ENCODE results near the gene TIMMDC1. TPM values are rescaled to one million over a fixed set of nuclear protein-coding genes. Genes with fewer than 3 reads are reported as not detected.
A peak's percentile ranks its signal among the peaks of the same experiment; 100 is the strongest.

Gene TIMMDC1
- total RNA-seq, 1 donor from 2014 or later, result 98.8 TPM

DNA sequence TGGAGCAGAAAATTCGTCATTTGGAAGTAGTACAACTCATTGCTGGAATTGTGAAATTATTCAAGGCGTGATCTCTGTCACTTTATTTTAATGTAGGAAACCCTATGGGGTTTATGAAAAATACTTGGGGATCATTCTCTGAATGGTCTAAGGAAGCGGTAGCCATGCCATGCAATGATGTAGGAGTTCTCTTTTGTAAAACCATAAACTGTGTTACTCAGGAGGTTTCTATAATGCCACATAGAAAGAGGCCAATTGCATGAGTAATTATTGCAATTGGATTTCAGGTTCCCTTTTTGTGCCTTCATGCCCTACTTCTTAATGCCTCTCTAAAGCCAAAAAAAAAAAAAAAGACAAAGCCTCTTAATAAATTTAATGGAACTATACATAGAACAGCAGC lies 5.5 kb upstream of the TIMMDC1 start:
- TF ChIP-seq CTCF (IDR thresholded peaks at IDR 0.05), result no peak
- no peak for DNase-seq (ENCODE audit: extremely low spot score, unreplicated experiment)
- no peak overlapping the region for H3K27ac Mint-ChIP-seq (ENCODE audit: unreplicated experiment)
- H3K4me3 Mint-ChIP-seq (ENCODE audit: unreplicated experiment), result no peak overlapping the region
- peaks cover 18% of the 10 kb centered on the region for H3K36me3 Mint-ChIP-seq (ENCODE audit: unreplicated experiment)
- peaks cover 11% of the 10 kb centered on the region for H3K4me1 Mint-ChIP-seq (ENCODE audit: unreplicated experiment)
- H3K27me3 Mint-ChIP-seq (ENCODE audit: unreplicated experiment), result no peaks in the 10 kb centered on the region
- H3K9me3 Mint-ChIP-seq (ENCODE audit: unreplicated experiment), result no peaks in the 10 kb centered on the region

- DNase-seq (ENCODE audit: extremely low spot score, unreplicated experiment), result no peak
- peaks cover 20% of the 10 kb centered on the region for H3K4me1 Mint-ChIP-seq (ENCODE audit: unreplicated experiment)
- H3K27me3 Mint-ChIP-seq (ENCODE audit: unreplicated experiment), result no peaks in the 10 kb centered on the region
- H3K27ac Mint-ChIP-seq (ENCODE audit: unreplicated experiment), result no peak overlapping the region
- H3K36me3 Mint-ChIP-seq (ENCODE audit: unreplicated experiment), result peaks cover 14% of the 10 kb centered on the region
- no peak overlapping the region for H3K4me3 Mint-ChIP-seq (ENCODE audit: unreplicated experiment)
- no peaks in the 10 kb centered on the region for H3K9me3 Mint-ChIP-seq (ENCODE audit: unreplicated experiment)
- no peak for TF ChIP-seq CTCF (IDR thresholded peaks at IDR 0.05)
Measured at GRCh38 chr3:119494597-119494996, 3.8 kb upstream of the TIMMDC1 start.

GRCh38 chr3:119497820-119498185 lies 544 bp upstream of the TIMMDC1 start:
- DNase-seq (ENCODE audit: extremely low spot score, unreplicated experiment), result no peak
- Mint-ChIP-seq H3K27me3 (ENCODE audit: unreplicated experiment) (no peaks in the 10 kb centered on the region), H3K9me3 (ENCODE audit: unreplicated experiment) (no peaks in the 10 kb centered on the region), H3K4me3 (ENCODE audit: unreplicated experiment) (peak overlapping the region; percentile 100), H3K4me1 (ENCODE audit: unreplicated experiment) (peaks cover 39% of the 10 kb centered on the region), H3K36me3 (ENCODE audit: unreplicated experiment) (peaks cover 3% of the 10 kb centered on the region), H3K27ac (ENCODE audit: unreplicated experiment) (peak overlapping the region; percentile 100)
- no peak for TF ChIP-seq CTCF (IDR thresholded peaks at IDR 0.05)

DNA sequence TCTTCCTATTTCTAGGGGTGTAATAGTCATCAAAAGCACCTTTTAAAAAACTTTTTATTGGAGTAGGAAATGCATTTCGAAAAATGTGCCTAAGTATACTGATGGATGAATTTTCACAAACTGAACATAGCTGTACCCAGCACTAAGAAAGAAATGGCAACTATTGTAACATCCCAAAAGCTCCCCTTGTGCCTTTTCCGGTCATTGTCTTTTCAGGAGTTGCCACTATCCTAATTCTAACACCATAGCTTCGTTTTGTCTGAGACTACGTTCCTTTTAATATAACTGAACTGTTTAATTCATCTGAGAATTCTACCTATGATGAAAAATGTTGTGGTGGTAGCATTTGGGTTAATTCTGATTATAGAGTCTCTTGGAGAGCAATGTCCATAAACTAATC lies 1.9 kb downstream of the TIMMDC1 start:
- DNase-seq (ENCODE audit: extremely low spot score, unreplicated experiment), result no peak
- Mint-ChIP-seq H3K4me3 (ENCODE audit: unreplicated experiment) (peak overlapping the region; percentile 55), H3K9me3 (ENCODE audit: unreplicated experiment) (no peaks in the 10 kb centered on the region), H3K36me3 (ENCODE audit: unreplicated experiment) (peaks cover 7% of the 10 kb centered on the region), H3K4me1 (ENCODE audit: unreplicated experiment) (peaks cover 39% of the 10 kb centered on the region), H3K27me3 (ENCODE audit: unreplicated experiment) (no peaks in the 10 kb centered on the region), H3K27ac (ENCODE audit: unreplicated experiment) (peak overlapping the region; percentile 100)
- TF ChIP-seq CTCF (IDR thresholded peaks at IDR 0.05), result no peak

GRCh38 chr3:119500901-119501300 lies 2.6 kb downstream of the TIMMDC1 start:
- H3K9me3 Mint-ChIP-seq (ENCODE audit: unreplicated experiment), result no peaks in the 10 kb centered on the region
- no peaks in the 10 kb centered on the region for H3K27me3 Mint-ChIP-seq (ENCODE audit: unreplicated experiment)
- no peak for TF ChIP-seq CTCF (IDR thresholded peaks at IDR 0.05)
- H3K4me3 Mint-ChIP-seq (ENCODE audit: unreplicated experiment), result no peak overlapping the region
- peaks cover 39% of the 10 kb centered on the region for H3K4me1 Mint-ChIP-seq (ENCODE audit: unreplicated experiment)
- peaks cover 11% of the 10 kb centered on the region for H3K36me3 Mint-ChIP-seq (ENCODE audit: unreplicated experiment)
- no peak for DNase-seq (ENCODE audit: extremely low spot score, unreplicated experiment)
- peak overlapping the region; percentile 23 for H3K27ac Mint-ChIP-seq (ENCODE audit: unreplicated experiment)
